ENCODE data around the gene CMSS1.

The CMSS1 gene

DNA sequence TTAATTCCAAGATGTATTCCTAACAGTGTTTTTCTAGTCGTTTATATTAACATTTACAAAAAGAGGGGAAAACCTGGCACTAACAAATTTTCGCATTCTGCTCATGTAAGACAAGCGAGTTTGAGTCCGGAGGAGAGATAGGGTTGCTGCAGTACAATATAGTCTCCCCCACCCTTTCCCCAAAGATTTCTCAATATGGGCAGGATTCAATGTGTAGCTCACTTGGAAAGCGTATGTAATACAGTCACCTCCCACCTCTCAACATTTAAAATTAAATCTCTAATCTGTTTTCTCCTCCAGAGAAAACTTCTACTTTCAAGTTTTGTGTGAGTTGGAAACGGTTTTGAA is 57.9 kb downstream of the CMSS1 start:
- DNase-seq (ENCODE audit: low spot score), result peak; percentile 47

DNA sequence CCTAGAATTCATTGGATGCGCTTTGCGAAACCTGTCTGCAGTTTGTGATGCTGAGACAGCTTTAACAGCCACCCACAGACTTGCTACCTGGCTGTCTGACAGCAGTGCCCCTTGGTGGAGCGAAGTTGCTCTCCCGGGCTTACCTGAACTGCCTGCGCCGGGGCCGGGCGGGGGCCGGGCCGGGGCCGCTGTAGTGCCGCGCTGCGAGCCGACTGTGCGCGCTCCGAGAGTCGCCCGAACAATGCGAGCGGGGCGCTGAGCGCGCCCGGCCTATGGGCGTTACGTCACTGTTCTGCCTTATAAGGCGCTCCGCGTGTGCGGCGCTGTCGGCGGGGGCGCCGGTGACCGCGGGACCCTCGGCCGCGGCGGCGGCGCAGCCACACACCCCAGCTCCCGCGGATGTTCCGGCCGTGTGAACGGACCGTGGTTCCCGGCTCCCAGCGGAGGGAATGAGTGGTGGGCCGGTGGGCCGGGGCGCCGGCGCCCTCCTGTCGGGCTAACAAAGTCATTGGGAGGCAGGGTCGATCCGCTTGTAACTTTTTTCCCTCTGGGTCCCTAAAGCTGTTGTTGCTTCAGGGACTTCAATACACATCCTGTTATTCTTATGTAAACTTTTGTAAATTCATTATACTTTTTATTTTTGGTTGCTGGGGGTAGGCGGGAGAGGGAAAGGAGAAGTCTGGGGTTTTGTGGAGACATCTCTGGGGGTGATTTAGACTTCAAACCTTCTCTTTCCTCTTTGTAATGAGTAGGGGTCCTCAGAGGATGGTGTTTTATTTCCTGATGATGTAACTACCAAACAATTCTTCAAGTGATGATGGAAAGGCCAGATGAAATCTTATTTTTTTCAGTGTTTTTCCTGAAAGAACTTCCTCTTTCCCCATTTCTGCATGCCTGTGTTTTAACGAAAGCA is 58.5 kb downstream of the CMSS1 start:
- DNase-seq (ENCODE audit: low spot score), result peak; percentile 76

DNA sequence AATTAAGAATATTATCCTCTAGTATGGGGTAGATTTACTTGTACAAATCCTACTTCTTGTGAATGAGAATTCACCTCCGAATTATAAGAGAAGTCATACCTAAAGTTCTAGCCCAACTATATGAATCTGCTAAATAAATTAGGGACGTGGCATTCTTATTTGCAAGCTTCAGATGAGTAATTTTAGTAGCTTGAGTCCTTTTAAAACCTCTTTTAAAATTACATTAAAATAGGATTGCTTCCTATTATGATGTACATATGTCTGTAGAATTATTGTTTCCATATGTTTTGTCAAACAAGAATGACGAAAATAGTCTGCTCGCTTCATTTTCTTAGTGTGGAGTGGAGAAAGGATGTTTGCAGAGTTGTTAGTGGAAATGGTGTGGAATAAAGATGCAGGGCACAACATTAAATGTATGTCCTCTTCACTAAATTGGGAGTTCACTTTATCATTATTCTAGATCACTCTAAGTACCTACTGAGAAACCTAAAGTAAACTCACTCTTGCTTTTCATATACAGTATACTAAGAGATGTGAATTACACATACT is 59.4 kb downstream of the CMSS1 start:
- no peak for DNase-seq (ENCODE audit: low spot score)

DNA sequence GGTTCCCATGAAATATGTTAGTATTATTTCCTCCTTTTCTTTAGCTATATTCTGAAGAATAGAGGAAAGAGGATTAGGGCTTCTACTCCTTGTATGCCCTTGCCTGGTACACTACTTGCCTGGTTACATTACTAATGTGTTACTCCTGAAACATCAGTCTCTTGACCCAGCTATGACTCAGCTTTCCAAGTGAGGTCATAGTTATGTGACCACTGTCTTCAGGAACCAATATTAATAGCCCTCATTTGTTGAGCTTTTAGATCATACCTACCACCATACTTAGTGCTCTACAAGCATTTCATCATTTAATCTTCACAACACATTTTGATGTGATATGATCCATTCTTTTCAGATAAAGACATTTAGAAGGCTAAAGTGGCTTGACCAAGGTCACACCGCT is 60.3 kb downstream of the CMSS1 start:
- no peak for DNase-seq (ENCODE audit: low spot score)

DNA sequence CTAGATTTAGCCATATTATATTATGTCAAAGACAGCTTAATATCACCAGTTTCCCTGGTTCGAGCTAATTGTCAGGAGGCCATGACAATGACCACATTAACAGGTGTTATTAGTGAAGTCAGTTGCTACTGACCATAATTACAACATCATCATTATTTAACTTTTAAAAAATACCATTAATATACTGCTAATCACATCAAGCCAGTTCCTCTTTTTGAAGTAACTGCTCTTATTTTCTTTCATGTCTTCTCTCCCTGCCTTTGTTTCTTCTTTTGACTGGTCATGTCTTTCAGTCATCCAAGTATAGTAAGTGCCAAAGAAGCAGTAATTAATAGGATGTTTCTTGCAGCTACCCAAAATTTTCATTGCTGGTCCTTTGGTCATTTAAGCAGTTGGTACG is 61.6 kb downstream of the CMSS1 start:
- no peak for DNase-seq (ENCODE audit: low spot score)

DNA sequence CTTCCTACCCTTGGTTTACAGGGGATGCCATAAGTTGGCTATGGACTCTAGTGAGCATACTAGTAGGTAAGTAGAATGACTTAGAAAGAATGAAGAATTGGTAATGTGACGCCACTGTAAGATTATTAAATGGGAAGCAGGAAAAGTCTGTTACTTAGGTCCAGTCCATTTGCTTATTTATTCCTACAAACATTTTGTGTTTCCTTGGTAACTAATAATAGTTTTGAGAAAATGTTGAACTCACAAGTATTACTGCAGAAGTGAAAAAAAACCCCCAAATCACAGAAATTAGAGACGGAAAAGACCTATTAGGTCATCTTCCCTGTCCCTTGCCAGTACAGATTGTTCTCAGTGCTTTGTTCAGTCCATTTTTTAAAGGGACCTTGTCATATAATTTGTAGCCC is 63.5 kb downstream of the CMSS1 start:
- DNase-seq (ENCODE audit: low spot score), result no peak

DNA sequence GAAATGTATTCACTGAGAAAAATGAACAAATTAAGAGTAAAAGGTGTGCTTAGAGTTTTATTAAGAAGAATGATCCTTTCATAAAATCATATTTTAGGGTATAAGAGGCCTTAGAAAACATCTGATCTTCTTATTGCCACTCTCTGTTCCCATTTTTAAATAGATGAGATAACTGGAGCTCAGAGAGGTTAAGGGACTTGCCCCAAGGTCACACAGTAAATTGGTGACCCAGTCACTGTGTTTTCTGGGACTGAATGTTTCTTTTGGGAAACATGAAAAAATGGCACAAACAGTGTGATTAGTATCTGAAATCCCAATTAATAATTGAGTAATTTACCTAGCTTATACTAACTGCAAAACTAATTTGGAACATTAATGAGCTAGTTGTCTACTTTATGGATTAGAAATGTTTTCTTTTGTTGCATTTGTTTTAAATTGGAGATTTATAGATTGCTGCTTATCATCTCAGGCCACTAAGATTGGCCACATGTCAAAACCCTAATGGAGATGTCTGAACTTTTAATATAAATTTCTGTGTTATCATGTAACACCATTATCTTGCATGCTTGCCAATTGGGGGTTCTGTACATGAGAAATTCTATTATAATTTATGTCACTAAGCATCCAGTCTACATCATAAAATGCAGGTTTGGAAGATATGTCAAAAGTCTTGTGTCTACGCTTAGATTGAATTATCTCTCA is 64.9 kb downstream of the CMSS1 start:
- no peak for DNase-seq (ENCODE audit: low spot score)

DNA sequence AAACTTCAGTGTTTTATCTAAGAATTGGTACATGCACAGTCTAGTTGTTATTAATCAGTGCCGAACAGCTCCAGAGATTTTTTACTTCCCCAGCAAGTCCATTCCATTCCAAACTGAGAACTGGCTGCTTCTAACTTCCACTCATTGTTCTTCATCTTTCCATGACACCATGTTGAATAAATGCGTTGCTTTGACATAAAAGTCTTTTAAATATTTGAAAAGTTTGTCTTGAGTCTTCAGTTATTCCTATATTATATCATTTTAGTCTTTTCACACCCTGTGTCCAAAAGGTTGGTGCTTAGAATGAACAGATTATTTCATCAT is 65.4 kb downstream of the CMSS1 start:
- no peak for DNase-seq (ENCODE audit: low spot score)

DNA sequence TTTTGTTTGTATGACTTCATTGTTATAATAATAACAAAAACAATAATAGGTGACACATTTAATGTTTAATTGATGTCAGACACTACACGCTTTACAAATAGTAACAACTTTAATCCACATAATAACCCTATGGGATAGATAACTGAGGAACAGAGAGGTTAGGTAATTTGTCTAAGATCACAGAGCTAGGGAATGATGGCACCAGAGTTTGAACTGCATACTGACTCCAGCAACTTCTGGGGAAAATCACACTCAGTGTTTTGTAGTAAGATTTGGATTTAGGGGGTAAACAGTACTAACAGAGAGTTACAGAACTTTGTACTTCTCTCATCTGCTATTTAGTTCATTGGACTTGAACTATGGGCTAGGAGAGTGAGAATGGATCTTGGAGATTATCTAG is 66.0 kb downstream of the CMSS1 start:
- DNase-seq (ENCODE audit: low spot score), result no peak

DNA sequence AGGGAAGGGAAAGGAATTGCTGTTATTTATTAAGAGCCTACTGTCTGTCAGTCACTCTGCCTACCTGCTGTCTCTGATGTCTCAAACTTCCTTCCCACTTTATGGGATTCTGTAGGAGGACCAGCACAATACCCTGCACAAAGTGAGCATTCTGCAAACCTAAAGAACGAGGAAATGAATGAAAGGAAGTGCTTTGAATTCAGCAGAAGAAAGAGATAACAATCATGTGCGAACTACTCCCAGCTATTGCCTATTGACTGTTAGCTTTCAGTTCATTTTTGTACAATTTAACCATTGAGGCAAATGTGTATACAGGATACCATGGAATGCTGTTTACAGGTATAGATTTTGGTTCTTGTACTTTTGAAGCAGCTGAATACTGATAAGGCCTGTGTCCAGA is 66.8 kb downstream of the CMSS1 start:
- DNase-seq (ENCODE audit: low spot score), result no peak

DNA sequence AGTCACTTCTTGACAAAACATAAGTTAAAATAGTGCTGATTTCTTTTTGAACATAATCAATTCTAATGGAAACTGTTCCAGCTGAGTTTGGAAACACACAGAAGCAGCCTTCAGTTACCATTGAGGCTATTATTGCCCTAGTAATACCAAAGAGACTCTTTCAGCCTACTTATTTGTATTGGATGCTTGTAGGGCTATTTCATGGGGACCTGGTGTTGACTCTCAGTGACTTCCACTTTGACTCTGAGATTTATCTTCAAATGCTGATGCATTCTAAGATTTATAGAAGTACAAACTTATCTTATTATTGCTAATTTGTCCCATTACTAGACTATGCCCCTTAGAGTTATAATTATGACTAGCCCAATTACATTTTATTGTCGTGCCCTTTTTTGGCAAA is 67.4 kb downstream of the CMSS1 start:
- no peak for DNase-seq (ENCODE audit: low spot score)

DNA sequence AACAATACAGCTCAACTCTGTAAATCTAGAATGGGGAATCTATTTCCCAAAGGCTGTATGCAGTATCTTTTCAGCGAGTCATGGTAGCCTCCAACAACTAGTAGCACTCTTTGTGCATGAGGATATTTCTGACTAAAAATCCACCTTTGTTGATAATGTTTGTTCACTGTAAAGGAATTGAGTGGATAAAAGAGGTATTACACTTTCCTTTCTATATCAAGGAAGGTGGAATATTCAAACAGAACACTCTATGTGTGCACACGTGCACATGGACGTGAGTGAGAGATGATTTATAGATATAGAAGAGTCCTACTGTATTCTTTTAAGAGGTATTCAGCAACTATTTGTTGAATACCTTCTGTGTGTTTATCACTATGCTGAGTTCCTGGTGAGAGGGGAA is 68.2 kb downstream of the CMSS1 start:
- no peak for DNase-seq (ENCODE audit: low spot score)

DNA sequence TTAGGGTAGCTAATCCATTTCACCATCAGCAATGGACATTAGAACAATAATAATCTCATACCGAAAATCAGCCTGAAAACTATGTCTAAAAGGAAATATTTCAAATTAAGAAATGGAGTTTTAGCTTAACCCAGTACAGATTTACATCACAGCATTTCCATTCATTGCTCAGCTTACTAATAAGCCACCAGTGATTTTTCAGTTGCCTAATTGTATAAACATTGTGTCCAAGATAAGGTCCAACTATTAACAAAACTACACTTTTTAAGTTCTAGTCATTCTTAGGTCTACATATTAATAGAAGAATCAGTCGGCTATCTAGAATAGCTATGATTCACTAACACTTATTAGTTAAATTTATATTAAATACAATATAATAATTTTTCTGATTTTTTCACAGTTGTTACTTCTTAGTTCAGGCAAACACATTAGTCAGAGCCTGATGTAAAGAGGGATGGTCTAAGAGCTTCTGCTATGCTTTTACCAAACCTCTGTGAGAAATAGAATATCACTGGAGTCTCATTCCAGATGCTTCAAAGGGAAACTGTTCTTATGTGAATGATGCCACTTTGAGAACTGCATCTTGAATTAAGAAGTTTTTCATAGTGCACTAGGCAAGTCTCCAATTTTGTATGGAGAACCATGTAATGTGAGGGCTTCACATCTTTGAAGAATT is 74.1 kb downstream of the CMSS1 start:
- DNase-seq (ENCODE audit: low spot score), result no peak

DNA sequence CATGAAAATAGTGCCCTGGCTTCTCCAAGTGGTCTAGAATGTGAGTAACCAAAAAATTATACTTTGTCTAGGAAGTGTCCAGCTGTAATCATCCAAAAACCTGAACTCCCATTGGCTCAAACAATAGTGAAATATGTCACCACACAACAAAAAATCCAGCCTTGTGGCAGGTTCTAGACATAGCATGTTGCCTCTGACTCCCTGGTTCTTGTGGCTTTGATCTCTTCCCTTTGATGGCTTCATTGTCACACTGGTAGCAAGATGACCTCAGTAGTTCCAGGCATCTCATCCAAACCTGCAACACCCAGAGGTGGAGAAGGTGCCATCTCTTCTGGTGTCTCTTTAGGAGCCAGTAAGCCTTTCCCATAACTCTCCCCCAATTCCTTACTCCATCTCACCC is 74.7 kb downstream of the CMSS1 start:
- no peak for DNase-seq (ENCODE audit: low spot score)

DNA sequence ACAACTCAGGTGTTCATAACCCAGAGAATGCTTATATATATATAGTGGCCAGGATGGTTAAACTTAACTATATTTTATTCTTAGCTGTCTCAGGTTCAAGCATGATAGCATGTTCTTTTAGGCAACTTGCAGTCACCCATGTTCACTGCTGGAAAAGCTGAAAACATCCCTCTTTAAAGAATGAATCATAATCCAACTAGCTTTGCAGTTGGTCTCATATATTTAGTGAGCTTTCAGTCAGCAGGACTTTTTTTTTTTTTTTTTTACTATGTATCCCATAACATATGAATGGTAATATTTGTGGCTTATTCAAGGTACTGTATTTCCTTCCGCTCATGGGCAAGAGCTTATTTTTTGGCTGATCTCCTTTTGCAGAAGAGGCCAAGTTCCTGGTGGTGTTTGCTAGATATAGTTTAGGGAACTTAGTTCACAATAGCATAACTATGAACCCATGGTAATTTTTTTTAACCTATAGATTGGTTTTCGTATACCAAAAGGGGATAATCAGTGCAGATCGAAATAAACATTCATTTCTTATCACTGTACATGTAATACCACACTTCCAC is 77.6 kb downstream of the CMSS1 start:
- no peak for DNase-seq (ENCODE audit: low spot score)

DNA sequence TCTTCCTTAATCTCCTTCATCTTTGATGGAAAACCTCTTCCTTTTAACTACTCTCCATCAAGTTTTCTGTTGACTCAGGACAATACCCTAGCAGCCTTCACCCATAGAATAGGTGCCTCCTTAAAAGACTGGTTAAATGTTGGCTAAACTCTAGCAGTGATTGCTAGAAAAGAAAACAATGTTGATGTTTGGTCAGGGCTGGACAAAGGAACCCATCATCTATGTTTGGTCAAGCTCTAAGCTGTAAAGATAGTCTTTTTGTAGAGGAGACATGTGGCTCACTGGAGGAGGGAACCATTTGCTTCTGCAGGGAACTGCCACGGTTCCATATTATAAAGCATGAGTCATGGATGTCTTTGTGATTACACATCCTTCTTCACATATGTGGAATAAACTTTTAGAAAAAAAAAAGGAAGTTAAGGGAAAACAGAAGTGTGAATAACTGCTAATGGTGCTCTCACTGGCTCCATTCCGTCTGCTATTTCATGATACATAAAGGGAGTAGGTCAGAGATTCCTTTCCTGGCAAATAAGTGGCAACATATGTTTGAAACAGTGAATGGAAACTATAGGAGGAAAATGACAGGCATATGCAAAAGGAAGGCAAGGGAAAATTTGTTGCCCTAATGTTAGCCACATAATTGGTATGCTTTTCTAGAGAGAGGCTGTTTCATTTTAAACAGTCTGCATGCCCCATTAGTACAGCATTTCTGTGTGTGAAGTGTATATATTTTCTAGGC is 78.2 kb downstream of the CMSS1 start:
- no peak for DNase-seq (ENCODE audit: low spot score)

DNA sequence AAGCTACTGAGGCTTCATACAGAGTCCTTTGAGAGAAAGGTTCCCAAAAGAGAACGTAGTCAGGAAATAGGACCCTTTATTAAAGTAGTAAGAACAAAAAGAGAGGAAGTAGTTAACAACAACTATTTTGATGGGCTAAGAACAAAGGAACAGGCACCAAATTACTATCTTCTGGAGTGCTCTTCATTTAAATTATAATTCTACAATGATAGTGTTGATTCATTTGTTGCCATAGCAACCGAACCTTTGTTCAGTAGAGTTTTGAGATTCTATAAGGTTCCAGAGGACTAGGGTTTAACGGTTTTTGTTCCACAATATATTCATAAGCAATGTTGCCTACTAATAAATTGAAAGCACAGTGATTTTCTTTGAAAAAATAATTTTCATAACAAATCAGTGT is 78.8 kb downstream of the CMSS1 start:
- DNase-seq (ENCODE audit: low spot score), result no peak

DNA sequence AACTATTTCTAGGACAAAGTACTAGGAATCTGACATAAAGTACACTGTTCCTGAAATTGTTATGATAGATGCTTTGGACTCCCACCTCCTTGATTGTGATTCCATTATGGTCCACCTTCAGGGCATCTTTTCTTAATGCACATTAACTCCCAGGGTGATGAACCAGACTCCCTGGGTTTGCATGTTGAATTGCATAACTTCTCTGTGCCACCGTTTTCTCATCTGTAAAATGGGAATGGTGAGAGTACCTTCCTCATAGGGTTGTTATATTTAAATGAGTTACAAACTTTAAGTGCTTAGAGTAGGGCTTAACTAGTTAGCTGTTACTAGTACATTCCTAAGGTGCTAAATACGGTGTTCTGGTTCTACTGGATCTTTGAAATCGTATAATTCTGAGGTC is 81.9 kb downstream of the CMSS1 start:
- DNase-seq (ENCODE audit: low spot score), result no peak

DNA sequence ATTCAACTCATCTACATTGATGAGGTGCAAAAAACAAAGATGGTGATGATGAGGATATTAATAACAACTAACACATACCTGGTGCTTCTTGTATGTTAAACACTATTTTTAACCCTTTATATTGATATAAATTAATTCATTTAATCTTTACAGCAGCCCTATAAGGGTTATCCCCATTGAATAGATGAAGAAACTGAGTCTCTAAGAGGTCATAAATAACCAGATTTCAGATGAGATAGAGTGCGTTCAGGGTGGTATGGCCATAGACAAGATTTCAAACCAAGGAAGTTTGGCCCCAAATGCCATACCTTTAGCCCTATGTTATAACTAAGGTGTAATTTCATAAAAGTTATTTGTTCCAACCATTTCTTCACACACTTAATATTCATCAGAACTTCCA is 82.6 kb downstream of the CMSS1 start:
- DNase-seq (ENCODE audit: low spot score), result no peak

DNA sequence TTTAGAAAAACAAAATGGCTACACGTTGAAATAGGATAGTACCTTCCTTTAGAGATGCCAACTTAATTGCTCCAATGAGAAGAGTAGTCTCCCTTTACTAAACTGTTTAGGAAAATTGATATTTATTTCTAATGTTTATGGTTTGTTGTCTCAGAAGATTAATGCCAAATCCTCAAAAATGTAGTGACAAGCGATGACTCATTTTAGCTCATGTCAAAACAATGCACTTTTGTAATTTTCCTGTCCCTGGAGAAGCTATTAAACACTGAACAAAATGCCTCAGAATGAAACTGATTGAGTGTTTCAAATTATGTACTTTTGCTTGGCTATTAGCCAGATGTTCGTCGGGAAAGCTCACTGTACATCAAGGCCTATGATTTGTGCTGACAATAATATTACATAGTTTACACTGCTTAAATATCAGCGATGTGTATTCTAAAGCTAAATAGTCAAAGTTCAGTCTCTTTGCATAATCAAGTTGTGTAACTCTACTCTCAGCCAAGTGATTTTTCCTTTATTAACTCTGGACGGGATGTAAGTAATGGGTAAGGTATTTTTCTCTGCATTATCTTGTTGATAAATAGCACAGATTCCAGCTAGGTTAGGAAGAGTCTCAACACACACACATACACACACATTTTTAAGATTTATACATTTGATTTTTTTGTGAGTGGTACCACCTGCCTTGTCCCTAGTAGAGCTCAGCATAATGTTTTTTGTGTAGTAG is 83.7 kb downstream of the CMSS1 start:
- no peak for DNase-seq (ENCODE audit: low spot score)

DNA sequence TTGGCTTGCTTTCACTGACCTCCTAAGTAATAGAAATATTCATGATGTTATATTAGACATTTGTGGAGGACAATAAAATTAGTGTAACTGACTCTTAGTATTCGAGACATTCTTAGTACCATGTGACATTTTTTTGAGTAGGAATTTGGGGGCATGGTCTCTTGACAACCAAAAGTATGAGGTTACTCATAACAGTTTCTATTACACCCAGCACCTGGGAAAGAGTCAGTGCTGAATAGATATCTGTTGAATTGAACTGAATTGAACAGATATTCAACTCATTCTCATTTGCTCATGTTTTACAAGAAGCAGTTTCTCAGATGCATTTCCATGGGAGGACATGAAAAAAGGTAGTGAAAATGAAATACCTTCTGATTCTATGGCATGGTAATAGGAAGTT is 84.4 kb downstream of the CMSS1 start:
- DNase-seq (ENCODE audit: low spot score), result no peak

Data from HuH-7 (cell line).